NCI-H2029 treated with DMSO at 0.1 percent for 48 hours (cell line): ENCODE data around the gene ATP9B.
"Not testable (repeated sequence)": the region's sequence is repeated elsewhere in the genome, so short reads cannot be mapped to it uniquely, and the experiment has no call there.

ENCODE experiments used
- DNase-seq: peaks from one replicate; lab custom pipeline; 2025; lab: John Stamatoyannopoulos, UW

ATP9B gene

GRCh38 chr18:79241755-79242154, 172.6 kb downstream of the ATP9B start:
- peak; percentile 21 for DNase-seq

- DNase-seq = no peak
These were observed 173.1 kb downstream of the ATP9B start for GRCh38 chr18:79242246-79242645.

GRCh38 chr18:79245517-79246001, 176.4 kb downstream of the ATP9B start:
- DNase-seq = no peak

- DNase-seq = peak; percentile 11
These were observed 177.3 kb downstream of the ATP9B start for GRCh38 chr18:79246309-79247108.

- no peak for DNase-seq
These were observed 179.4 kb downstream of the ATP9B start for GRCh38 chr18:79248495-79249060.

GRCh38 chr18:79250301-79250981, 181.2 kb downstream of the ATP9B start:
- DNase-seq = no peak

GRCh38 chr18:79251021-79251420, 181.8 kb downstream of the ATP9B start:
- DNase-seq = no peak

GRCh38 chr18:79252904-79253633, 183.9 kb downstream of the ATP9B start:
- DNase-seq = no peak

- no peak for DNase-seq
These were observed 188.3 kb downstream of the ATP9B start for GRCh38 chr18:79257480-79257879.

GRCh38 chr18:79258447-79258846, 189.3 kb downstream of the ATP9B start:
- DNase-seq = no peak

GRCh38 chr18:79259218-79259617, 190.0 kb downstream of the ATP9B start:
- no peak for DNase-seq

- no peak for DNase-seq
These were observed 190.8 kb downstream of the ATP9B start for GRCh38 chr18:79260023-79260422.

- no peak for DNase-seq
These were observed 191.3 kb downstream of the ATP9B start for GRCh38 chr18:79260510-79260909.

- DNase-seq = not testable (repeated sequence)
These were observed 195.9 kb downstream of the ATP9B start for GRCh38 chr18:79265068-79265467.

- DNase-seq = not testable (repeated sequence)
These were observed 202.6 kb downstream of the ATP9B start for GRCh38 chr18:79271812-79272211.

GRCh38 chr18:79272916-79273315, 203.7 kb downstream of the ATP9B start:
- DNase-seq = no peak

GRCh38 chr18:79274823-79275222, 205.6 kb downstream of the ATP9B start:
- DNase-seq = no peak

GRCh38 chr18:79275461-79275860, 206.3 kb downstream of the ATP9B start:
- DNase-seq = no peak

- DNase-seq = no peak
These were observed 206.8 kb downstream of the ATP9B start for GRCh38 chr18:79275992-79276391.

- no peak for DNase-seq
These were observed 209.7 kb downstream of the ATP9B start for GRCh38 chr18:79278896-79279295.

GRCh38 chr18:79283131-79283810, 214.1 kb downstream of the ATP9B start:
- no peak for DNase-seq

GRCh38 chr18:79283929-79284328, 214.7 kb downstream of the ATP9B start:
- DNase-seq = no peak
